Body of pancreas (tissue), 4 donors: ENCODE measurements around the gene OXCT1.

Experiments
- POLR2A ChIP-seq, 3 donors: fragments of 450-650 bp; IDR thresholded peaks; one replicate each; pipeline ENCODE4 v1.6.1; 2016; ENCODE audit warnings: antibody characterized with exemption in 3 of 3, mild to moderate bottlenecking in 2 of 3
- TF ChIP-seq, protein P1 (sequence below), 7 experiments: fragments of 450-650 bp in 4 of 7; fragments of 200-600 bp in 3 of 7; sonication (generic) in 3 of 7; IDR thresholded peaks; one replicate each; pipeline ENCODE4 v1.5.1; 2016 to 2019; ENCODE audit warnings: antibody characterized with exemption in 7 of 7

DNA sequence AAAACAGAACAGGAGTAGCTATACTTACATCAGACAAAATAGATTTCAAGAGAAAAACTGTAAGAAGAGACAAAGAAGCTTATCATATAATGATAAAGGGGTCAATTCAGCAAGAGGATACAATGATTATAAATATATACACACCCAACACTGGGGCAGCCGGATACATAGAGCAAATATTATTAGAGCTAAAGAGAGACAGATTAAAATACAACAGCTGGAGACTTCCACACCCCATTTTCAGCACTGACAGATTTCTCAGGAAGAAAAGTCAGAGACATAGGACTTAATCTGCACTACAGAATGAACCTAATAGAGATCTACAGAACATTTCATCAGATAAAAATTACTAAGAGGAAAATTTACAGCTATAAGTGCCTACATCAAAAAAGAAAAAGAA, 35.7 kb downstream of the OXCT1 start:
- TF ChIP-seq, protein P1, sequence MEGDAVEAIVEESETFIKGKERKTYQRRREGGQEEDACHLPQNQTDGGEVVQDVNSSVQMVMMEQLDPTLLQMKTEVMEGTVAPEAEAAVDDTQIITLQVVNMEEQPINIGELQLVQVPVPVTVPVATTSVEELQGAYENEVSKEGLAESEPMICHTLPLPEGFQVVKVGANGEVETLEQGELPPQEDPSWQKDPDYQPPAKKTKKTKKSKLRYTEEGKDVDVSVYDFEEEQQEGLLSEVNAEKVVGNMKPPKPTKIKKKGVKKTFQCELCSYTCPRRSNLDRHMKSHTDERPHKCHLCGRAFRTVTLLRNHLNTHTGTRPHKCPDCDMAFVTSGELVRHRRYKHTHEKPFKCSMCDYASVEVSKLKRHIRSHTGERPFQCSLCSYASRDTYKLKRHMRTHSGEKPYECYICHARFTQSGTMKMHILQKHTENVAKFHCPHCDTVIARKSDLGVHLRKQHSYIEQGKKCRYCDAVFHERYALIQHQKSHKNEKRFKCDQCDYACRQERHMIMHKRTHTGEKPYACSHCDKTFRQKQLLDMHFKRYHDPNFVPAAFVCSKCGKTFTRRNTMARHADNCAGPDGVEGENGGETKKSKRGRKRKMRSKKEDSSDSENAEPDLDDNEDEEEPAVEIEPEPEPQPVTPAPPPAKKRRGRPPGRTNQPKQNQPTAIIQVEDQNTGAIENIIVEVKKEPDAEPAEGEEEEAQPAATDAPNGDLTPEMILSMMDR (IDR thresholded peaks at IDR 0.05), result no peak
- no peak for TF ChIP-seq POLR2A (IDR thresholded peaks at IDR 0.05)
